AG04449 (cell line): Measurements from ENCODE around the gene FAM222A.
A peak's percentile ranks its signal among the peaks of the same experiment; 100 is the strongest.

ENCODE experiments used
- CTCF ChIA-PET: fragments of 350-600 bp; formaldehyde crosslinking; extraction: SDS; loops from one replicate; lab custom pipeline; 2021; ENCODE audit warnings: antibody characterized with exemption; lab: Yijun Ruan, JAX
- POLR2A ChIA-PET: fragments of 400-600, 350-600 bp; formaldehyde crosslinking; extraction: SDS; loops from one replicate; lab custom pipeline; 2020; ENCODE audit warnings: antibody characterized with exemption, inconsistent platforms; lab: Yijun Ruan, JAX
- DNase-seq: peaks from one replicate; pipeline ENCODE4 v3.0.0-alpha.2; 2010; ENCODE audit warnings: low read depth, low spot score
- H3K4me3 ChIP-seq: 2 replicates; pipeline ENCODE4 v1.5.1; 2011; ENCODE audit warnings: low read depth, mild to moderate bottlenecking, control low read depth, low read length
- TF ChIP-seq, protein P1 (sequence below): IDR thresholded peaks from one replicate; pipeline ENCODE4 v1.5.1; 2011; ENCODE audit warnings: mild to moderate bottlenecking, moderate library complexity, low read length, control low read depth, inconsistent platforms; ENCODE audit not compliant: insufficient read depth; ENCODE audit errors: missing control alignments

The FAM222A gene

DNA sequence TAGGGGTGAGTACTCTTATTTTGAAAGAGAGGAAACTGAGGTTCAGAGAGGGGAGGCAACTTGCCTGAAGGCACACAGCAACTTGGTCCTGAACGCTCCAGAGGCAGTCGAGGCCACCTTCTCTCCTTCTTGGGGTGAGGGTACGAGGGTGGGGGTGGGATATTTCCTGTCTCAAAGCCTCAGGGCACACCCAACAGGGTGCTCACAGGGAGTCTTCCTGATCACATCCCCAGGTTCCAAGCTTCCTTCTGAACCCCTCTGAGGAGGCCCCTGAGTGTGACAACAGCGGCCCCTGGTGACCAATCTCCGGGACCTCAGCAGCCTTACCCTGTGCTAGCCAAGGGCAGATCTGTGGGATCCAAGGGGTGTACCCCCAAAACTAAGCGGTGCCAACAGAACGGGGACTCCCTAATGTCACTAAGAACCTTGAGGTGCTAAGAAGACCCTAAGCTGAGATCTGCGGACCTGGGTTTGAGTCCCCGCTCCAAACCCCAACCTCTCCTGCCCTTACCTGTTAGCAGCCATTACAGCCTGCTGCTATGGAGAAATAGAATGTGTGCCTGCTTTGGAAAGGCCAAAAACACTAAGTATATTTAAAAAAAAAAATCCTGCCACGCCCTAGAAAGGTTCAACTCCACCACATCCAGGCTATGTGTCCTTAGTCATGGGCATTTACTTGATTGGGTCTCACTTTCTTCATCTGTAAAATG is 61.7 kb downstream of the FAM222A start:
- ChIA-PET CTCF (interaction anchor here (0.5 to 10.4 kb wide), 38 partner anchors 11 to 354 kb away, joined by 3 to 241 read pairs (median 5); partner anchors contain the start of gene MVK), POLR2A (no interaction called here)
- no peak overlapping the region for H3K4me3 ChIP-seq
- TF ChIP-seq, protein P1, sequence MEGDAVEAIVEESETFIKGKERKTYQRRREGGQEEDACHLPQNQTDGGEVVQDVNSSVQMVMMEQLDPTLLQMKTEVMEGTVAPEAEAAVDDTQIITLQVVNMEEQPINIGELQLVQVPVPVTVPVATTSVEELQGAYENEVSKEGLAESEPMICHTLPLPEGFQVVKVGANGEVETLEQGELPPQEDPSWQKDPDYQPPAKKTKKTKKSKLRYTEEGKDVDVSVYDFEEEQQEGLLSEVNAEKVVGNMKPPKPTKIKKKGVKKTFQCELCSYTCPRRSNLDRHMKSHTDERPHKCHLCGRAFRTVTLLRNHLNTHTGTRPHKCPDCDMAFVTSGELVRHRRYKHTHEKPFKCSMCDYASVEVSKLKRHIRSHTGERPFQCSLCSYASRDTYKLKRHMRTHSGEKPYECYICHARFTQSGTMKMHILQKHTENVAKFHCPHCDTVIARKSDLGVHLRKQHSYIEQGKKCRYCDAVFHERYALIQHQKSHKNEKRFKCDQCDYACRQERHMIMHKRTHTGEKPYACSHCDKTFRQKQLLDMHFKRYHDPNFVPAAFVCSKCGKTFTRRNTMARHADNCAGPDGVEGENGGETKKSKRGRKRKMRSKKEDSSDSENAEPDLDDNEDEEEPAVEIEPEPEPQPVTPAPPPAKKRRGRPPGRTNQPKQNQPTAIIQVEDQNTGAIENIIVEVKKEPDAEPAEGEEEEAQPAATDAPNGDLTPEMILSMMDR, result peak; percentile 91
- DNase-seq, result no peak

DNA sequence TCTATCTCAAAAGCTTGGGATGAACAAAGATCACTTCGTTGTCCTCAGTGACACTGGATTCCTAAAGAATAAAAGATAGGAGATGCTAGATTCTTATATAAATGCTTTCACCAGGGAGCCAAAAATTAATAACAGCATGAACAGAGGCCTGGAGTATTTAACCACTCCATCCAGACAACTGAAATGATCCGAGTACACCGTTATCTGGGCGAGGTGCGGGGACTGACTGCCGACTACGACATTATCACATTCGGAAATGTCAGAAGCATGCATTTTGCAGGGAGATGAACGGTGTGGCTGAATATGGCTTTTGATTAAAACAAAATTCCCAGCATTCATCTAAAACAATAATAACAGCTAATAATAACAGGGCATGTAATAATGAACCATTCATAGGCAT is 63.0 kb downstream of the FAM222A start:
- ChIA-PET CTCF (interaction anchor here (1.0 to 10.4 kb wide), 13 partner anchors 10 to 349 kb away, joined by 3 to 241 read pairs (median 5); no protein-coding TSS in a partner anchor), POLR2A (no interaction called here)
- TF ChIP-seq, protein P1, result no peak
- no peak for DNase-seq
- H3K4me3 ChIP-seq, result no peak overlapping the region

DNA sequence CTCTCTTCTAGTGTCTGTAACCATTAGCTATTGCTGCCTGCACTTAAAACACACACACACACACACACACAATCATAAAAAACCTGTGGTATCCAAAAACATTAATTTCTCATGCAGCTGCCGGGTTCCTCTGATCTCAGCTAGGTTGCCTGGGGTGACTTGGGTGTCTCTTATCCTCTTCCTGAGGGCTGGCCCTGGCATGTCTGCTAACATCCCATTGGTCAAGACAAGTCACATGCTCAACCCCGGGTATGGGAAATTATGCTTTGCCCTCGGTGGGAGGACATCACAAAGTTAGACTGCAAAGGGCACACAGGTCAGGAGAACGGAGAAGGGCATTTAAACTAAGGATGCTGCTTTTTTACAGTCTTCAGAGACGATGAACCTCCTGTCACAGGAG is 63.9 kb downstream of the FAM222A start:
- CTCF ChIA-PET, result interaction anchor here (0.6 to 10.4 kb wide), 9 partner anchors 14 to 349 kb away, joined by 3 to 241 read pairs (median 4); no protein-coding TSS in a partner anchor

DNA sequence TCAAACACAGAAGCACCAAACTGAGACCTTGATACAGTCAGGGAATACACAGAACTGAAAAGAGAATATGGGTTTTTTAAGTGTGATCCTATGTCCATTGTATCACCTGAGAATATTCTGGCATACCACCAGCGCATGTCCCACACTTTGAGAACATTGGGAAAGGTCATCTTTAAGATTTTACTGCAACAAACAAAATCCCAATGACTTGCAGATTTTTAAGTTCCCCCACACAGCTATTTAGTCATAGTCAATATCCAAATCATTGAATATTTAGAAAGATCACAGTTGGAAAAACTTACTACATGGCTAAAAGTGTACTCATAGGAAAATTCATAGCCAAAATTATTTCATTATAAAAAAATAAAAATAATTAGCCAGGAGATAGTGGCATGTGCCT is 65.1 kb downstream of the FAM222A start:
- ChIA-PET POLR2A (no interaction called here), CTCF (interaction anchor here (1.7 to 10.4 kb wide), 4 partner anchors 8 to 258 kb away, joined by 3 to 241 read pairs (median 129); no protein-coding TSS in a partner anchor)
- DNase-seq, result no peak
- H3K4me3 ChIP-seq, result no peak overlapping the region
- TF ChIP-seq, protein P1, result no peak

More for the DNA sequence above, 63.9 kb downstream of the FAM222A start:
- POLR2A ChIA-PET, result no interaction called here
- H3K4me3 ChIP-seq, result no peak overlapping the region
- DNase-seq, result no peak
- TF ChIP-seq, protein P1, result no peak

DNA sequence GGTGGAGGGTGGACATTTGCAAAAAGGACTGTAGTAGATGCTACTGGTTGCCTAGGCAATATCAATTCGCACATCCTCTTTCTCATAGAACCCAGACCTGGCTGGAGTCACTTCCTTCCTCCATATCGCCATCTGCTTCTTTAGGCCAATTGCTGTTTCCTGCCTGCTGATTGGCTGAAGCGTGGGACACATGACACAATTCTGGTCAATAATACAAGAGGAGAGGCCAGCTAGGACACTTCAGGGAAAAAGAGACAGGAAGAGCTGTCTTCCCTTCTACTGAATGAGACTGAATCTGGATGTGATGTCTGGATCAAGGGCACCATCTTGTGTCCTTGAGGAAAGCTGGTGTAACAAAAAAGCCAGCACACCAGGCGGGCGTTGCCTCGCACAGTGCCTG is 65.8 kb downstream of the FAM222A start:
- no peak overlapping the region for H3K4me3 ChIP-seq
- CTCF ChIA-PET, result interaction anchor here (0.6 to 10.4 kb wide), 5 partner anchors 9 to 351 kb away, joined by 3 to 204 read pairs (median 4); no protein-coding TSS in a partner anchor
- no peak for DNase-seq
- TF ChIP-seq, protein P1, result no peak
- POLR2A ChIA-PET, result no interaction called here

DNA sequence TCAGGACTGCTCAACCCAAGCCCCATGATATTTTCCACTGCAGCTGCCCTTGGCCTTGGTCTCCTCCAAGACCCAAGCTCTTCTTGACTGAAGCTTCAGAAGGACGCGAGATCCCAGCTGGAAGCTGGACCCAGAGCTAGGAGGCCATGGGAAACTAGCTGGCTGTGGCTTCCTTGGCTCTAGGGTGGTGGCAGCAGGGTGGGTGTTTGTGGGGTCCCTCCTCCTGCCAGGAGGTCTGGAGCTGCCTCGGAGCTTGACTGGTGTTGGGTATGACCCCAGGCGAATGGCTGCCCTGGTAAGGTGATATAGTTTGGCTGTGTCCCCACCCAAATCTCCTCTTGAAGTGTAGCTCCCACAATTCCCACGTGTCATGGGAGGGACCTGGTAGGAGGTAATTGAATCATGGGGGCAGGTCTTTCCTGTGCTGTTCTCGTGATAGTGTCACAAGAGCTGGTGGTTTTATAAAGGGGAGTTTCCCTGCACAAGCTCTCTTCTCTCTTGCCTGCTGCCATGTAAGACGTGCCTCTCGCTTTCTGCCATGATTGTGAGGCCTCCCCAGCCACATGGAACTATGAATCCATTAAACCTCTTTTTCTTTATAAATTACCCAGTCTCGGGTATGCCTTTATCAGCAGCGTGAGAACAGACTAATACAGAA is 68.2 kb downstream of the FAM222A start:
- DNase-seq, result no peak
- CTCF ChIA-PET, result interaction anchor here (1.2 to 1.5 kb wide), 3 partner anchors 24 to 184 kb away, joined by 3 to 6 read pairs (median 4); no protein-coding TSS in a partner anchor
- H3K4me3 ChIP-seq, result no peak overlapping the region
- TF ChIP-seq, protein P1, result no peak
- POLR2A ChIA-PET, result no interaction called here
